K562 (cell line): ENCODE measurements around the gene TARS2. TPM values are rescaled to one million over a fixed set of nuclear protein-coding genes. Genes with fewer than 3 reads are reported as not detected.
A peak's percentile ranks its signal among the peaks of the same experiment; 100 is the strongest.

Experiments used
- ATAC-seq: fragments of 200-7000 bp; cut with Tn5 transposase; 3 replicates; pipeline ENCODE4 v1.9.1; 2020; ENCODE audit warnings: moderate library complexity
- BruUV-seq: library from RNA; stranded (reverse); fragments of 400-500 nt; replicated peaks from 2 replicates; lab custom pipeline; 2021; lab: Mats Ljungman, UMichigan
- CTCF ChIA-PET: fragments of 300-600 bp; formaldehyde crosslinking; extraction: SDS; loops from one replicate; lab custom pipeline; 2021; ENCODE audit warnings: low intra/inter-chr PET ratio; lab: Yijun Ruan, JAX
- POLR2A ChIA-PET: fragments of 300-600, 350-650 bp; sonication (Branson Sonifier 250); formaldehyde crosslinking; extraction: SDS; loops from one replicate; lab custom pipeline; 2021; ENCODE audit warnings: antibody characterized with exemption, inconsistent platforms; lab: Yijun Ruan, JAX
- DNase-seq, 4 experiments: peaks; one replicate each; pipeline versions ENCODE4 v3.0.0 to v3.0.0-alpha.2; 2011 to 2018; ENCODE audit warnings: low spot score in 3 of 4, mixed read lengths in 3 of 4; ENCODE audit errors: extremely low read depth in 1 of 4
- FAIRE-seq: peaks from 2 replicates; lab custom pipeline; 2011; peaks lifted over from hg19 to GRCh38; lab: Jason Lieb, UNC
- H2AFZ ChIP-seq: 2 replicates; pipeline ENCODE4 v1.6.0; 2011; ENCODE audit warnings: low read depth, low read length, control low read depth, inconsistent platforms
- H3K27ac ChIP-seq: fragments of 200-600 bp; 3 replicates; pipeline ENCODE4 v1.8.0; 2011; ENCODE audit warnings: low read depth, mild to moderate bottlenecking, control low read depth, inconsistent platforms, low read length, moderate library complexity, mixed read lengths; ENCODE audit errors: extremely low read depth
- H3K27me3 ChIP-seq, 2 experiments: fragments of 300-600 bp in 1 of 2; 2 replicates in 1 of 2; 3 replicates in 1 of 2; pipeline versions ENCODE4 v1.6.0 to v1.8.0; 2011; ENCODE audit warnings: inconsistent platforms in 2 of 2, low read length in 2 of 2, mild to moderate bottlenecking in 1 of 2, mixed read lengths in 1 of 2, moderate library complexity in 1 of 2; ENCODE audit not compliant: control insufficient read depth in 2 of 2, insufficient read depth in 2 of 2
- H3K36me3 ChIP-seq: fragments of 300-600 bp; 3 replicates; pipeline ENCODE4 v1.8.0; 2011; ENCODE audit warnings: mild to moderate bottlenecking, low read length, inconsistent platforms; ENCODE audit not compliant: control insufficient read depth, insufficient read depth
- H3K4me1 ChIP-seq, 2 experiments: fragments of 200-600 bp in 1 of 2; replicated peaks in 1 of 2; 2 replicates in 1 of 2; 3 replicates in 1 of 2; pipeline versions ENCODE4 v1.5.1 to v1.8.0; 2011; ENCODE audit warnings: inconsistent platforms in 2 of 2, low read length in 2 of 2, mild to moderate bottlenecking in 1 of 2, mixed read lengths in 1 of 2, moderate library complexity in 1 of 2; ENCODE audit not compliant: control insufficient read depth in 2 of 2, insufficient read depth in 2 of 2
- H3K4me2 ChIP-seq: 2 replicates; pipeline ENCODE4 v1.6.1; 2011; ENCODE audit warnings: low read length, control low read depth, inconsistent platforms, mixed read lengths; ENCODE audit not compliant: insufficient read depth
- H3K4me3 ChIP-seq: fragments of 200-600 bp; sonication (generic), shearing (Covaris generic); 2 replicates; pipeline ENCODE4 v1.5.1; 2016; ENCODE audit warnings: control low read depth, inconsistent platforms
- H3K79me2 ChIP-seq: fragments of 200-600 bp; 3 replicates; pipeline ENCODE4 v1.8.0; 2011; ENCODE audit warnings: low read length, inconsistent platforms; ENCODE audit not compliant: control insufficient read depth, insufficient read depth
- H3K9ac ChIP-seq, 2 experiments: 2 replicates each; pipeline versions ENCODE4 v1.6.0 to v1.6.1; 2011; ENCODE audit warnings: low read depth in 2 of 2, low read length in 2 of 2, control low read depth in 1 of 2, inconsistent platforms in 1 of 2, mild to moderate bottlenecking in 1 of 2, mixed read lengths in 1 of 2; ENCODE audit not compliant: insufficient read depth in 1 of 2
- H3K9me1 ChIP-seq: one replicate; pipeline ENCODE4 v1.6.0; 2011; ENCODE audit warnings: inconsistent platforms, mild to moderate bottlenecking, low read length, moderate library complexity; ENCODE audit not compliant: control insufficient read depth, insufficient read depth
- H3K9me3 ChIP-seq: replicated peaks from 2 replicates; pipeline ENCODE4 v1.5.1; 2011; ENCODE audit warnings: low read depth, low read length, inconsistent platforms; ENCODE audit not compliant: control insufficient read depth, insufficient read depth
- H4K20me1 ChIP-seq: replicated peaks from 2 replicates; pipeline ENCODE4 v1.6.1; 2011; ENCODE audit warnings: low read length, inconsistent platforms, mixed read lengths; ENCODE audit not compliant: control insufficient read depth, insufficient read depth
- ARNT ChIP-seq, 2 experiments: fragments of 450-650 bp; IDR thresholded peaks; 2 replicates each; pipeline ENCODE4 v1.6.1; 2016; ENCODE audit warnings: mild to moderate bottlenecking in 1 of 2
- HMGN3 ChIP-seq: IDR thresholded peaks from 2 replicates; pipeline ENCODE4 v1.6.1; 2011; ENCODE audit warnings: borderline replicate concordance, low read depth, mild to moderate bottlenecking, mixed read lengths, low read length; ENCODE audit not compliant: insufficient read length; ENCODE audit errors: extremely low read depth
- JUND ChIP-seq, 2 experiments: IDR thresholded peaks; 2 replicates in 1 of 2; 3 replicates in 1 of 2; pipeline ENCODE4 v1.6.1; 2011; ENCODE audit warnings: borderline replicate concordance in 2 of 2, low read depth in 2 of 2, low read length in 2 of 2, improper control_type of control experiment in 1 of 2, missing biosample characterization in 1 of 2, missing genetic modification characterization in 1 of 2, missing genetic modification reagents in 1 of 2
- NFXL1 ChIP-seq: fragments of 450-650 bp; formaldehyde crosslinking; IDR thresholded peaks from 2 replicates; pipeline ENCODE4 v1.4.0; 2021; ENCODE audit warnings: mild to moderate bottlenecking
- NR4A1 ChIP-seq, 2 experiments: fragments of 250-450 bp in 1 of 2; fragments of 450-650 bp in 1 of 2; sonication (Bioruptor Pico) in 1 of 2; IDR thresholded peaks; 2 replicates each; pipeline versions ENCODE4 v1.4.0 to v1.6.1; 2016 to 2020; ENCODE audit warnings: mild to moderate bottlenecking in 2 of 2, missing compliant biosample characterization in 1 of 2, missing genetic modification characterization in 1 of 2, moderate library complexity in 1 of 2
- POLR2B ChIP-seq: fragments of 450-650 bp; IDR thresholded peaks from 2 replicates; pipeline ENCODE4 v1.6.1; 2018; ENCODE audit warnings: low read depth; ENCODE audit not compliant: partially characterized antibody
- RFX1 ChIP-seq: fragments of 450-650 bp; IDR thresholded peaks from 2 replicates; pipeline ENCODE4 v1.6.1; 2016; ENCODE audit warnings: mild to moderate bottlenecking, moderate library complexity
- YY1 ChIP-seq, 3 experiments: IDR thresholded peaks; 2 replicates each; pipeline ENCODE4 v1.6.1; 2011; ENCODE audit warnings: low read length in 2 of 3, mild to moderate bottlenecking in 2 of 3, moderate library complexity in 2 of 3, borderline replicate concordance in 1 of 3, control low read depth in 1 of 3, low read depth in 1 of 3; ENCODE audit not compliant: insufficient read depth in 3 of 3, insufficient replicate concordance in 2 of 3, control insufficient read depth in 1 of 3, insufficient read length in 1 of 3; ENCODE audit errors: extremely low read depth in 1 of 3
- ZNF561 ChIP-seq: fragments of 450-650 bp; formaldehyde crosslinking; conservative IDR thresholded peaks from 2 replicates; pipeline ENCODE4 v1.4.0; 2020; ENCODE audit warnings: mild to moderate bottlenecking, moderate library complexity
- ZNF830 ChIP-seq: fragments of 250-450 bp; sonication (Bioruptor Pico); IDR thresholded peaks from 2 replicates; pipeline ENCODE4 v1.5.0; 2021; ENCODE audit warnings: mild to moderate bottlenecking
- WGBS: fragments of 100-300 bp; shearing (Covaris generic); methylation state at CpG from one replicate; pipeline ENCODE4 v1.1.6; 2016; ENCODE audit warnings: low coverage, mixed read lengths; ENCODE audit not compliant: insufficient coverage; ENCODE audit errors: missing lambda C conversion rate; 5-methylcytosine and 5-hydroxymethylcytosine counted together
- in situ Hi-C: fragments of 300-500 bp; cut with MboI; formaldehyde crosslinking; loops from 4 replicates; pipeline ENCODE4 v1.15.0; 2018; ENCODE audit warnings: inconsistent platforms, mixed read lengths
- intact Hi-C: fragments of 100-400 bp; cut with micrococcal nuclease; formaldehyde crosslinking; loops from 2 replicates; pipeline ENCODE4 v1.14.2; 2022
- polyA plus RNA-seq, 8 experiments: library from polyadenylated mRNA; depleted of rRNA in 4 of 8; stranded (reverse) in 5 of 8; unstranded in 3 of 8; fragments of >200 nt; fragmentation: Nextera tagmentation in 2 of 8; fragmentation: Illumina TruSeq in 1 of 8; extraction: Ambion mirVana in 2 of 8; extraction: Trizol in 1 of 8; gene quantifications; 2 replicates each; pipeline versions ENCODE4 v1.2.1 to v1.2.3, GENCODE V29; 2011 to 2014; ENCODE audit warnings: inconsistent platforms in 1 of 8, missing spikeins in 1 of 8
- total RNA-seq, 7 experiments: library from RNA; depleted of rRNA in 6 of 7; stranded (reverse); fragments of >200 nt in 6 of 7; fragmentation: Illumina TruSeq in 2 of 7; extraction: Trizol in 2 of 7; gene quantifications; 2 replicates each; pipeline versions ENCODE4 v1.2.1 to v1.2.3, GENCODE V29; 2011 to 2021; ENCODE audit warnings: low replicate concordance in 1 of 7
- TF ChIP-seq, protein P1 (sequence below): fragments of 450-650 bp; conservative IDR thresholded peaks from 2 replicates; pipeline ENCODE4 v1.6.1; 2016; ENCODE audit warnings: missing genetic modification characterization, low read depth, mild to moderate bottlenecking, control low read depth, missing compliant biosample characterization
- TF ChIP-seq, protein P2 (sequence below): sonication (generic); formaldehyde crosslinking; IDR thresholded peaks from 2 replicates; pipeline ENCODE4 v1.8.0; 2022; ENCODE audit warnings: mild to moderate bottlenecking, low read depth, missing genetic modification reagents
- TF ChIP-seq, protein P3 (sequence below): sonication (generic); formaldehyde crosslinking; IDR thresholded peaks from 2 replicates; pipeline ENCODE4 v1.8.0; 2022; ENCODE audit warnings: missing genetic modification reagents, mild to moderate bottlenecking, moderate library complexity, borderline replicate concordance

TARS2 gene
- total and polyA plus RNA-seq, 9 of the 15 experiments (the other 6 are each of a cell fraction or from before 2014, with no cell fraction given) = 17.0 to 64.2 (median 39.4) TPM

DNA sequence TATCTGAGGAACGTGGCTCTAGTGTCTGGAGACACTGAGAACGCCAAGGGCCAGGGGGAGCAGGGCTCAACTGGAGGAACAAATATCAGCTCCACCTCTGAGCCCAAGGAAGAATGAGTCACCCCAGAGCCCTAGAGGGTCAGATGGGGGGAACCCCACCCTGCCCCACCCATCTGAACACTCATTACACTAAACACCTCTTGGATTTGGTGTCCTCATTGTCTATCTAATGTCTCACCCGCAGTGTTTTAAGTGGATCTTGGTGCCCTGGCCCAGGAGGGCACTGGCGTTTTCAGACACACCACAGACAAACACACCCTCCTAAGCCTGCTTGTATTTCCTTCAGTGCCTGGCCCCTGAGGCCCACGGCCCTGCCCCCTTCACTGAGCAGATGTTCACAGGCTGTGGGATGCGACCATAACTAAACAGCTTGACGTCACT, 26.2 kb downstream of the TARS2 start (continued):
- TF ChIP-seq JUND (IDR thresholded peaks at IDR 0.05; ENCODE audit: borderline replicate concordance, low read depth, low read length) = peak; percentile 87
- TF ChIP-seq JUND (tag; IDR thresholded peaks at IDR 0.05; ENCODE audit: borderline replicate concordance, low read depth, low read length) = no peak; the same call in 2 of the 3 replicates
- TF ChIP-seq, all 486 proteins: peak for 7

DNA sequence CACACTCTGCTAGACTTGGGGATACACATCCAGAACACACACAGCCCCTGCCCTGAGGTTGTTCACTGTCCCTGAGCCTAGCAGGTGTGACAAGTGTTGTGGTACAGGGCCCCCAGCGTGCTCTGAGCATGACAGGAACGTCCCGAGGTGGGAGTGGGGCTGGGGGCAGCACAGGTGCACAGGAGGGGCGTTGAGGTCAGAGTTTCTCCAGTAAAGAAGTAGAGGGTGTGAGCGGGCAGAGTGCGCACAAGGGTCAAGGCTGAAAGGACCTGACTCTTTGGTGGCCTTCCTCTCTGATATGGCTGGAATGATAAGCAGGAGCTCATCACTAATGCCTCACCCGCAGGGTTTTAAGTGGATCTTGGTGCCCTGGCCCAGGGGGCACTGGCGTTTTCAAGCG, 27.0 kb downstream of the TARS2 start:
- Histone ChIP-seq H3K36me3 (peaks cover 34% of the 10 kb centered on the region; the same call in 2 of the 3 replicates), H2AFZ (no peak overlapping the region; the same call in 1 of the 2 replicates), H3K4me1 (peaks cover 36 to 44% of the 10 kb centered on the region in 2 experiments; a peak in 4 of 5 replicates), H3K27me3 (no peaks in the 10 kb centered on the region), H3K27ac (0 out of 3 replicates have a peak overlapping the region, but pooled peaks have one; percentile 83), H3K9me3 (no peaks in the 10 kb centered on the region), H4K20me1 (no peaks in the 10 kb centered on the region), H3K4me3 (0 out of 2 replicates have a peak overlapping the region, but pooled peaks have one; percentile 43), H3K9ac (peak overlapping the region; percentile 82 to 98), H3K4me2 (peak overlapping the region; percentile 86), H3K79me2 (peaks cover 13% of the 10 kb centered on the region; the same call in 1 of the 3 replicates), H3K9me1 (no peaks in the 10 kb centered on the region)
- DNase-seq (peak in 1 of 4 experiments; percentile 33), FAIRE-seq (no peak), ATAC-seq (no peak)
- WGBS = 48% methylated on average over 9 of the region's 9 CpGs
- ChIA-PET POLR2A (interaction anchor here (1.4 to 2.9 kb wide), 2 partner anchors 18 to 65 kb away, joined by 4 to 17 read pairs; partner anchors contain the start of gene MCL1), CTCF (no interaction called here)
- in situ Hi-C loops = no loop called here
- BruUV-seq = no TSS peak
- intact Hi-C loops = no loop called here
- TF ChIP-seq NFXL1 (CRISPR knock-in tag) (no peak), YY1 (IDR thresholded peaks at IDR 0.05; ENCODE audit: borderline replicate concordance in 1 of 3, control insufficient read depth in 1 of 3, extremely low read depth in 1 of 3, insufficient read depth in 3 of 3, insufficient read length in 1 of 3, insufficient replicate concordance in 2 of 3, low read depth in 1 of 3, low read length in 2 of 3) (no peak), RFX1 (no peak), ARNT (IDR thresholded peaks at IDR 0.05) (no peak), ZNF561 (no peak), NR4A1 (CRISPR knock-in tag; IDR thresholded peaks at IDR 0.05) (no peak), NR4A1 (tag; IDR thresholded peaks at IDR 0.05) (no peak), ZNF830 (CRISPR knock-in tag) (no peak), HMGN3 (no peak), POLR2B (peak; percentile 23)
- TF ChIP-seq, protein P1, sequence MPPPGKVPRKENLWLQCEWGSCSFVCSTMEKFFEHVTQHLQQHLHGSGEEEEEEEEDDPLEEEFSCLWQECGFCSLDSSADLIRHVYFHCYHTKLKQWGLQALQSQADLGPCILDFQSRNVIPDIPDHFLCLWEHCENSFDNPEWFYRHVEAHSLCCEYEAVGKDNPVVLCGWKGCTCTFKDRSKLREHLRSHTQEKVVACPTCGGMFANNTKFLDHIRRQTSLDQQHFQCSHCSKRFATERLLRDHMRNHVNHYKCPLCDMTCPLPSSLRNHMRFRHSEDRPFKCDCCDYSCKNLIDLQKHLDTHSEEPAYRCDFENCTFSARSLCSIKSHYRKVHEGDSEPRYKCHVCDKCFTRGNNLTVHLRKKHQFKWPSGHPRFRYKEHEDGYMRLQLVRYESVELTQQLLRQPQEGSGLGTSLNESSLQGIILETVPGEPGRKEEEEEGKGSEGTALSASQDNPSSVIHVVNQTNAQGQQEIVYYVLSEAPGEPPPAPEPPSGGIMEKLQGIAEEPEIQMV (tag) = no peak
- TF ChIP-seq, protein P2, sequence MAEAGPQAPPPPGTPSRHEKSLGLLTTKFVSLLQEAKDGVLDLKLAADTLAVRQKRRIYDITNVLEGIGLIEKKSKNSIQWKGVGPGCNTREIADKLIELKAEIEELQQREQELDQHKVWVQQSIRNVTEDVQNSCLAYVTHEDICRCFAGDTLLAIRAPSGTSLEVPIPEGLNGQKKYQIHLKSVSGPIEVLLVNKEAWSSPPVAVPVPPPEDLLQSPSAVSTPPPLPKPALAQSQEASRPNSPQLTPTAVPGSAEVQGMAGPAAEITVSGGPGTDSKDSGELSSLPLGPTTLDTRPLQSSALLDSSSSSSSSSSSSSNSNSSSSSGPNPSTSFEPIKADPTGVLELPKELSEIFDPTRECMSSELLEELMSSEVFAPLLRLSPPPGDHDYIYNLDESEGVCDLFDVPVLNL = 0 out of 2 replicates have a peak, but pooled peaks have one; percentile 23
- TF ChIP-seq, protein P3, sequence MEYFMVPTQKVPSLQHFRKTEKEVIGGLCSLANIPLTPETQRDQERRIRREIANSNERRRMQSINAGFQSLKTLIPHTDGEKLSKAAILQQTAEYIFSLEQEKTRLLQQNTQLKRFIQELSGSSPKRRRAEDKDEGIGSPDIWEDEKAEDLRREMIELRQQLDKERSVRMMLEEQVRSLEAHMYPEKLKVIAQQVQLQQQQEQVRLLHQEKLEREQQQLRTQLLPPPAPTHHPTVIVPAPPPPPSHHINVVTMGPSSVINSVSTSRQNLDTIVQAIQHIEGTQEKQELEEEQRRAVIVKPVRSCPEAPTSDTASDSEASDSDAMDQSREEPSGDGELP (CRISPR knock-in tag) = 0 out of 2 replicates have a peak, but pooled peaks have one; percentile 15
